H4 (cell line): ENCODE measurements around the gene MRTFB. TPM values are rescaled to one million over a fixed set of nuclear protein-coding genes. Genes with fewer than 3 reads are reported as not detected.
"Not testable (repeated sequence)": the region's sequence is repeated elsewhere in the genome, so short reads cannot be mapped to it uniquely, and the experiment has no call there.

Experiments used
- DNase-seq: peaks from one replicate; pipeline ENCODE4 v3.0.0-alpha.2; 2015; ENCODE audit warnings: low spot score
- total RNA-seq: library from RNA; depleted of rRNA; stranded (reverse); fragments of >200 nt; shearing (Covaris generic); gene quantifications from 2 replicates; pipeline ENCODE4 v1.2.3, GENCODE V29; 2014; rRNA removed

MRTFB gene
- total RNA-seq, result 5.1 and 6.5 TPM in 2 replicates

GRCh38 chr16:14070877-14071575 is at the start of gene MRTFB:
MRTFB (plus strand) TSS chr16:14071319; CDS start chr16:14140607, 69,288 bp downstream.
- DNase-seq, result peak; percentile 12

GRCh38 chr16:14023526-14023925 is 47.6 kb upstream of the MRTFB start:
- not testable (repeated sequence) for DNase-seq

- peak; percentile 14 for DNase-seq
Observed at GRCh38 chr16:14024283-14024682, 46.8 kb upstream of the MRTFB start.

GRCh38 chr16:14026572-14027285 is 44.4 kb upstream of the MRTFB start:
- no peak for DNase-seq

- DNase-seq, result no peak
Observed at GRCh38 chr16:14028202-14028601, 42.9 kb upstream of the MRTFB start.

GRCh38 chr16:14029658-14030057 is 41.5 kb upstream of the MRTFB start:
- DNase-seq, result no peak

GRCh38 chr16:14035092-14035491 is 36.0 kb upstream of the MRTFB start:
- no peak for DNase-seq

- DNase-seq, result no peak
Observed at GRCh38 chr16:14036889-14037288, 34.2 kb upstream of the MRTFB start.

GRCh38 chr16:14037960-14038359 is 33.2 kb upstream of the MRTFB start:
- no peak for DNase-seq

GRCh38 chr16:14041164-14041563 is 30.0 kb upstream of the MRTFB start:
- DNase-seq, result no peak

GRCh38 chr16:14042706-14043105 is 28.4 kb upstream of the MRTFB start:
- no peak for DNase-seq

GRCh38 chr16:14043278-14043677 is 27.8 kb upstream of the MRTFB start:
- no peak for DNase-seq

- no peak for DNase-seq
Observed at GRCh38 chr16:14043793-14044192, 27.3 kb upstream of the MRTFB start.

- DNase-seq, result not testable (repeated sequence)
Observed at GRCh38 chr16:14047121-14047859, 23.8 kb upstream of the MRTFB start.

GRCh38 chr16:14050291-14051027 is 20.7 kb upstream of the MRTFB start:
- DNase-seq, result no peak

- no peak for DNase-seq
Observed at GRCh38 chr16:14051103-14051729, 19.9 kb upstream of the MRTFB start.

GRCh38 chr16:14056970-14057369 is 14.1 kb upstream of the MRTFB start:
- no peak for DNase-seq

GRCh38 chr16:14057878-14058382 is 13.2 kb upstream of the MRTFB start:
- DNase-seq, result no peak

GRCh38 chr16:14061732-14062259 is 9.3 kb upstream of the MRTFB start:
- no peak for DNase-seq

- DNase-seq, result no peak
Observed at GRCh38 chr16:14062261-14062660, 8.9 kb upstream of the MRTFB start.
